ENCODE measurements around the gene KLF1. TPM values are rescaled to one million over a fixed set of nuclear protein-coding genes. Genes with fewer than 3 reads are reported as not detected.

The KLF1 gene
- not detected in 2 replicates for total RNA-seq (2014; rRNA removed; shearing (Covaris generic))

GRCh38 chr19:12886969-12887747, at the start of gene KLF1:
Gene KLF1, minus strand, starts transcription at chr19:12887201. Its CDS starts 61 bp downstream, at chr19:12887140.

GRCh38 chr19:12933287-12934072, 46.5 kb upstream of the KLF1 start, which contains the start of gene FARSA:
Gene FARSA, minus strand, starts transcription at chr19:12933711. Its CDS starts 15 bp downstream, at chr19:12933696.

GRCh38 chr19:12890787-12891552, 4.0 kb upstream of the KLF1 start, which contains the start of gene GCDH:
Gene GCDH, plus strand, starts transcription at chr19:12891160. Its CDS starts 145 bp downstream, at chr19:12891305.

GRCh38 chr19:12881172-12881808, 5.7 kb downstream of the KLF1 start, which contains the start of gene DNASE2:
Gene DNASE2, minus strand, starts transcription at chr19:12881449. Its CDS starts 74 bp downstream, at chr19:12881375.

GRCh38 chr19:12838182-12838885, 48.7 kb downstream of the KLF1 start, which contains the start of gene MAST1:
Gene MAST1, plus strand, starts transcription at chr19:12838515. Its CDS starts 58 bp downstream, at chr19:12838573.

DNA sequence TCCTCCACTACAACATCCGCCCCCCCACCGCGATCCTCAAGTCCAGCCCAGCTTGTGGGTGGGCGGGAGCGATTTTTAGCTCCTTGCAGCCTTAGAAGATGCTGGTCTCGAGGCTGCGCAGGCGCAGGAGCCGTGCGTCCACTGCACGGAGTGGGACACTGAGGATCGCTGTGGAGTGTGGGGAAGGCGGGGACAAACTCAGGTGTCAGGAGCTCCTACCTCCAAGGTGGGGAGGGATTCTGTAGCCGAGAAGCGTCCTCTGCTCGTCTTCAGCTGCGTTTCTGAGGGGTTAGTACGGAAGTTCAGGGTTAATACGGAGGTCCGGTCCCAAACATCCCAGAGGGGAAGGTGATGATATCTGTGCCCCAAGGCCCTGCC, 52.4 kb downstream of the KLF1 start, which contains the start of gene RTBDN:
Gene RTBDN (minus strand): TSS at position 14 of the 378 bp plus-strand sequence. CDS start 4,600 bp downstream, outside the sequence.

Small RNAs within 50 kb of the gene (small RNA-seq; reads per million reads assigned to genes)
- gene MIR5695 (not detected), gene MIR6794 (not detected)

Other genes starting within 250 kb of the KLF1 start
- 50.7 and 54.4 TPM in 2 replicates for gene MAN2B1, start 220.5 kb downstream of the KLF1 start, total RNA-seq (2014; rRNA removed; shearing (Covaris generic))
- gene WDR83, start 220.4 kb downstream of the KLF1 start, total RNA-seq (2014; rRNA removed; shearing (Covaris generic)), result 52.2 and 53.5 TPM in 2 replicates
- gene DHPS, start 205.3 kb downstream of the KLF1 start, total RNA-seq (2014; rRNA removed; shearing (Covaris generic)), result 193 and 202 TPM in 2 replicates
- gene GNG14, start 199.2 kb downstream of the KLF1 start, total RNA-seq (2014; rRNA removed; shearing (Covaris generic)), result 2.1 TPM in 1 of 2 replicates, not detected in the other
- 34.6 and 41.0 TPM in 2 replicates for gene FBXW9, start 190.6 kb downstream of the KLF1 start, total RNA-seq (2014; rRNA removed; shearing (Covaris generic))
- 39.9 and 41.8 TPM in 2 replicates for gene TNPO2, start 163.3 kb downstream of the KLF1 start, total RNA-seq (2014; rRNA removed; shearing (Covaris generic))
- 639 and 708 TPM in 2 replicates for gene TRIR, start 152.5 kb downstream of the KLF1 start, total RNA-seq (2014; rRNA removed; shearing (Covaris generic))
- 128 and 132 TPM in 2 replicates for gene GET3, start 149.7 kb downstream of the KLF1 start, total RNA-seq (2014; rRNA removed; shearing (Covaris generic))
- gene BEST2, start 135.4 kb downstream of the KLF1 start, total RNA-seq (2014; rRNA removed; shearing (Covaris generic)), result not detected in 2 replicates
- gene HOOK2, start 111.6 kb downstream of the KLF1 start, total RNA-seq (2014; rRNA removed; shearing (Covaris generic)), result 21.1 and 25.3 TPM in 2 replicates
- 171 and 236 TPM in 2 replicates for gene JUNB, start 95.7 kb downstream of the KLF1 start, total RNA-seq (2014; rRNA removed; shearing (Covaris generic))
- 319 and 370 TPM in 2 replicates for gene PRDX2, start 85.4 kb downstream of the KLF1 start, total RNA-seq (2014; rRNA removed; shearing (Covaris generic))
- not detected in 2 replicates for gene THSD8, start 85.1 kb downstream of the KLF1 start, total RNA-seq (2014; rRNA removed; shearing (Covaris generic))
- 96.4 and 96.8 TPM in 2 replicates for gene RNASEH2A, start 80.6 kb downstream of the KLF1 start, total RNA-seq (2014; rRNA removed; shearing (Covaris generic))
- not detected in 2 replicates for gene RTBDN, start 52.6 kb downstream of the KLF1 start, total RNA-seq (2014; rRNA removed; shearing (Covaris generic))
- gene MAST1, start 48.7 kb downstream of the KLF1 start, total RNA-seq (2014; rRNA removed; shearing (Covaris generic)), result 0.45 and 2.2 TPM in 2 replicates
- gene DNASE2, start 5.8 kb downstream of the KLF1 start, total RNA-seq (2014; rRNA removed; shearing (Covaris generic)), result 47.9 and 68.7 TPM in 2 replicates
- 39.7 and 47.5 TPM in 2 replicates for gene GCDH, start 4.0 kb upstream of the KLF1 start, total RNA-seq (2014; rRNA removed; shearing (Covaris generic))
- 2.4 and 3.1 TPM in 2 replicates for gene SYCE2, start 32.1 kb upstream of the KLF1 start, total RNA-seq (2014; rRNA removed; shearing (Covaris generic))
- 283 and 317 TPM in 2 replicates for gene FARSA, start 46.5 kb upstream of the KLF1 start, total RNA-seq (2014; rRNA removed; shearing (Covaris generic))
- gene CALR, start 51.4 kb upstream of the KLF1 start, total RNA-seq (2014; rRNA removed; shearing (Covaris generic)), result 882 and 923 TPM in 2 replicates
- 342 and 376 TPM in 2 replicates for gene RAD23A, start 58.7 kb upstream of the KLF1 start, total RNA-seq (2014; rRNA removed; shearing (Covaris generic))
- 148 and 190 TPM in 2 replicates for gene GADD45GIP1, start 70.0 kb upstream of the KLF1 start, total RNA-seq (2014; rRNA removed; shearing (Covaris generic))
- 0.38 TPM in 1 of 2 replicates, not detected in the other for gene DAND5, start 82.4 kb upstream of the KLF1 start, total RNA-seq (2014; rRNA removed; shearing (Covaris generic))
- gene NFIX, start 108.3 kb upstream of the KLF1 start, total RNA-seq (2014; rRNA removed; shearing (Covaris generic)), result 22.5 and 28.1 TPM in 2 replicates
- 1.5 and 5.5 TPM in 2 replicates for gene LYL1, start 215.7 kb upstream of the KLF1 start, total RNA-seq (2014; rRNA removed; shearing (Covaris generic))
- gene TRMT1, start 229.5 kb upstream of the KLF1 start, total RNA-seq (2014; rRNA removed; shearing (Covaris generic)), result 88.8 and 89.0 TPM in 2 replicates
- gene NACC1, start 231.1 kb upstream of the KLF1 start, total RNA-seq (2014; rRNA removed; shearing (Covaris generic)), result 104 and 135 TPM in 2 replicates

Data from A375 (cell line).